WTC11 (cell line): ENCODE results near the gene UBL7. TPM values are rescaled to one million over a fixed set of nuclear protein-coding genes. Genes with fewer than 3 reads are reported as not detected.
A peak's percentile ranks its signal among the peaks of the same experiment; 100 is the strongest.

Experiments used
- ATAC-seq: fragments of 200-7000 bp; cut with Tn5 transposase; 2 replicates; pipeline ENCODE4 v1.10.0; 2021; ENCODE audit warnings: mild to moderate bottlenecking, moderate library complexity
- CTCF ChIA-PET: fragments of 300-600 bp; sonication (Branson Sonifier 250); formaldehyde crosslinking; loops from one replicate; lab custom pipeline; 2021; ENCODE audit warnings: antibody characterized with exemption; lab: Charles Lee
- POLR2A ChIA-PET: fragments of 350-600 bp; sonication (Branson Sonifier 250); formaldehyde crosslinking; loops from one replicate; lab custom pipeline; 2021; ENCODE audit warnings: antibody characterized with exemption; lab: Charles Lee
- DNase-seq: peaks from one replicate; pipeline ENCODE4 v3.0.0; 2021; ENCODE audit warnings: low spot score
- H3K27ac Mint-ChIP-seq: 2 replicates; pipeline ENCODE4 v1.8.0; 2021; ENCODE audit warnings: mixed read lengths
- H3K27me3 Mint-ChIP-seq: 2 replicates; pipeline ENCODE4 v1.8.0; 2021; ENCODE audit warnings: low read depth, mild to moderate bottlenecking, moderate library complexity, mixed read lengths
- H3K36me3 Mint-ChIP-seq: 2 replicates; pipeline ENCODE4 v1.8.0; 2021; ENCODE audit warnings: mixed read lengths
- H3K4me1 Mint-ChIP-seq: 2 replicates; pipeline ENCODE4 v1.8.0; 2022; ENCODE audit warnings: mixed read lengths
- H3K4me3 Mint-ChIP-seq: 2 replicates; pipeline ENCODE4 v1.8.0; 2021; ENCODE audit warnings: mild to moderate bottlenecking, moderate library complexity, mixed read lengths
- H3K9me3 Mint-ChIP-seq: 2 replicates; pipeline ENCODE4 v1.8.0; 2021; ENCODE audit warnings: mixed read lengths
- AFF4 ChIP-seq: sonication (generic); formaldehyde crosslinking; IDR thresholded peaks from 2 replicates; pipeline ENCODE4 v1.8.1; 2023; ENCODE audit warnings: mild to moderate bottlenecking, missing genetic modification reagents, borderline replicate concordance
- AR ChIP-seq: fragments of 250-450 bp; sonication (Bioruptor Pico); IDR thresholded peaks from 2 replicates; pipeline ENCODE4 v1.9.0; 2021; ENCODE audit warnings: mild to moderate bottlenecking
- ETV6 ChIP-seq: sonication (generic); formaldehyde crosslinking; IDR thresholded peaks from 2 replicates; pipeline ENCODE4 v1.8.1; 2022; ENCODE audit warnings: mild to moderate bottlenecking, missing genetic modification reagents
- FOXP1 ChIP-seq: sonication (generic); formaldehyde crosslinking; IDR thresholded peaks from 2 replicates; pipeline ENCODE4 v1.8.0; 2022; ENCODE audit warnings: missing genetic modification reagents, mild to moderate bottlenecking, moderate library complexity, borderline replicate concordance
- SMAD4 ChIP-seq: sonication (generic); formaldehyde crosslinking; IDR thresholded peaks from 2 replicates; pipeline ENCODE4 v1.8.0; 2022; ENCODE audit warnings: mild to moderate bottlenecking, missing genetic modification reagents
- STAT6 ChIP-seq: sonication (generic); formaldehyde crosslinking; conservative IDR thresholded peaks from 2 replicates; pipeline ENCODE4 v1.8.1; 2023; ENCODE audit warnings: mild to moderate bottlenecking, low read depth, missing genetic modification reagents, moderate library complexity
- TP53 ChIP-seq: sonication (generic); formaldehyde crosslinking; IDR thresholded peaks from 2 replicates; pipeline ENCODE4 v1.8.1; 2023; ENCODE audit warnings: mild to moderate bottlenecking, missing genetic modification reagents
- ZNF232 ChIP-seq: sonication (generic); formaldehyde crosslinking; IDR thresholded peaks from 2 replicates; pipeline ENCODE4 v1.8.0; 2022; ENCODE audit warnings: mild to moderate bottlenecking, missing genetic modification reagents
- ZNF423 ChIP-seq: fragments of 250-450 bp; sonication (Bioruptor Pico); IDR thresholded peaks from 2 replicates; pipeline ENCODE4 v2.1.2; 2022; ENCODE audit warnings: mild to moderate bottlenecking, moderate library complexity
- ZSCAN18 ChIP-seq: fragments of 250-450 bp; sonication (Bioruptor Pico); IDR thresholded peaks from 2 replicates; pipeline ENCODE4 v2.1.2; 2022; ENCODE audit warnings: mild to moderate bottlenecking, moderate library complexity
- total RNA-seq: library from RNA; stranded (reverse); gene quantifications from 3 replicates; pipeline ENCODE4 v1.2.3, GENCODE V29; 2021
- TF ChIP-seq, protein P1 (sequence below): fragments of 200-600 bp; IDR thresholded peaks from 2 replicates; pipeline ENCODE4 v1.8.0; 2022; ENCODE audit warnings: antibody characterized with exemption
- TF ChIP-seq, protein P2 (sequence below): sonication (generic); formaldehyde crosslinking; IDR thresholded peaks from 2 replicates; pipeline ENCODE4 v1.8.1; 2022; ENCODE audit warnings: low read depth, missing genetic modification reagents, borderline replicate concordance
- TF ChIP-seq, protein P3 (sequence below): sonication (generic); formaldehyde crosslinking; IDR thresholded peaks from 2 replicates; pipeline ENCODE4 v1.8.0; 2023; ENCODE audit warnings: missing genetic modification reagents

The UBL7 gene
- total RNA-seq, 1 experiment from 2014 or later: 70.1 TPM

GRCh38 chr15:74489518-74490338 is 28.8 kb upstream of the UBL7 start:
- Mint-ChIP-seq H3K27me3 (no peaks in the 10 kb centered on the region), H3K27ac (peak overlapping the region; percentile 38), H3K4me1 (peaks cover 4% of the 10 kb centered on the region), H3K4me3 (peak overlapping the region; percentile 28; the same call in 1 of the 2 replicates), H3K9me3 (no peaks in the 10 kb centered on the region)
- DNase-seq: peak; percentile 84
- CTCF ChIA-PET: interaction anchor here (0.5 to 1.6 kb wide), 19 partner anchors 10 to 115 kb away, joined by 3 to 11 read pairs (median 4); partner anchors contain the start of gene UBL7
- TF ChIP-seq ZNF232 (CRISPR knock-in tag) (no peak), SMAD4 (no peak), ZSCAN18 (CRISPR knock-in tag) (0 out of 2 replicates have a peak, but pooled peaks have one; percentile 65), ZNF423 (CRISPR knock-in tag) (0 out of 2 replicates have a peak, but pooled peaks have one; percentile 5)
- TF ChIP-seq, protein P1, sequence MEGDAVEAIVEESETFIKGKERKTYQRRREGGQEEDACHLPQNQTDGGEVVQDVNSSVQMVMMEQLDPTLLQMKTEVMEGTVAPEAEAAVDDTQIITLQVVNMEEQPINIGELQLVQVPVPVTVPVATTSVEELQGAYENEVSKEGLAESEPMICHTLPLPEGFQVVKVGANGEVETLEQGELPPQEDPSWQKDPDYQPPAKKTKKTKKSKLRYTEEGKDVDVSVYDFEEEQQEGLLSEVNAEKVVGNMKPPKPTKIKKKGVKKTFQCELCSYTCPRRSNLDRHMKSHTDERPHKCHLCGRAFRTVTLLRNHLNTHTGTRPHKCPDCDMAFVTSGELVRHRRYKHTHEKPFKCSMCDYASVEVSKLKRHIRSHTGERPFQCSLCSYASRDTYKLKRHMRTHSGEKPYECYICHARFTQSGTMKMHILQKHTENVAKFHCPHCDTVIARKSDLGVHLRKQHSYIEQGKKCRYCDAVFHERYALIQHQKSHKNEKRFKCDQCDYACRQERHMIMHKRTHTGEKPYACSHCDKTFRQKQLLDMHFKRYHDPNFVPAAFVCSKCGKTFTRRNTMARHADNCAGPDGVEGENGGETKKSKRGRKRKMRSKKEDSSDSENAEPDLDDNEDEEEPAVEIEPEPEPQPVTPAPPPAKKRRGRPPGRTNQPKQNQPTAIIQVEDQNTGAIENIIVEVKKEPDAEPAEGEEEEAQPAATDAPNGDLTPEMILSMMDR: peak; percentile 78
- TF ChIP-seq, all 79 proteins: peak for 3
- ATAC-seq: peak; percentile 94
- peaks cover 7% of the 10 kb centered on the region for H3K36me3 Mint-ChIP-seq
- POLR2A ChIA-PET: no interaction called here

GRCh38 chr15:74488776-74489175 is 27.8 kb upstream of the UBL7 start:
- ATAC-seq: no peak
- Mint-ChIP-seq H3K4me3 (no peak overlapping the region), H3K4me1 (peaks cover 6% of the 10 kb centered on the region), H3K9me3 (no peaks in the 10 kb centered on the region), H3K27ac (no peak overlapping the region), H3K36me3 (peaks cover 7% of the 10 kb centered on the region), H3K27me3 (no peaks in the 10 kb centered on the region)
- ChIA-PET POLR2A (no interaction called here), CTCF (interaction anchor here (1.0 kb wide), 1 partner anchor 30 kb away, joined by 3 read pairs; no protein-coding TSS in a partner anchor)
- TF ChIP-seq ZSCAN18 (CRISPR knock-in tag): no peak
- TF ChIP-seq AR: no peak
- TF ChIP-seq, protein P2, sequence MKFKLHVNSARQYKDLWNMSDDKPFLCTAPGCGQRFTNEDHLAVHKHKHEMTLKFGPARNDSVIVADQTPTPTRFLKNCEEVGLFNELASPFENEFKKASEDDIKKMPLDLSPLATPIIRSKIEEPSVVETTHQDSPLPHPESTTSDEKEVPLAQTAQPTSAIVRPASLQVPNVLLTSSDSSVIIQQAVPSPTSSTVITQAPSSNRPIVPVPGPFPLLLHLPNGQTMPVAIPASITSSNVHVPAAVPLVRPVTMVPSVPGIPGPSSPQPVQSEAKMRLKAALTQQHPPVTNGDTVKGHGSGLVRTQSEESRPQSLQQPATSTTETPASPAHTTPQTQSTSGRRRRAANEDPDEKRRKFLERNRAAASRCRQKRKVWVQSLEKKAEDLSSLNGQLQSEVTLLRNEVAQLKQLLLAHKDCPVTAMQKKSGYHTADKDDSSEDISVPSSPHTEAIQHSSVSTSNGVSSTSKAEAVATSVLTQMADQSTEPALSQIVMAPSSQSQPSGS: no peak
- no peak for TF ChIP-seq ETV6 (CRISPR knock-in tag)
- TF ChIP-seq, protein P3, sequence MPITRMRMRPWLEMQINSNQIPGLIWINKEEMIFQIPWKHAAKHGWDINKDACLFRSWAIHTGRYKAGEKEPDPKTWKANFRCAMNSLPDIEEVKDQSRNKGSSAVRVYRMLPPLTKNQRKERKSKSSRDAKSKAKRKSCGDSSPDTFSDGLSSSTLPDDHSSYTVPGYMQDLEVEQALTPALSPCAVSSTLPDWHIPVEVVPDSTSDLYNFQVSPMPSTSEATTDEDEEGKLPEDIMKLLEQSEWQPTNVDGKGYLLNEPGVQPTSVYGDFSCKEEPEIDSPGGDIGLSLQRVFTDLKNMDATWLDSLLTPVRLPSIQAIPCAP (CRISPR knock-in tag): no peak
- no peak for TF ChIP-seq AFF4 (CRISPR knock-in tag)
- TF ChIP-seq STAT6 (CRISPR knock-in tag): no peak
- no peak for TF ChIP-seq TP53 (CRISPR knock-in tag)
- no peak for TF ChIP-seq FOXP1 (CRISPR knock-in tag)
- no peak for DNase-seq
